GM12892 (cell line): ENCODE data around the gene CLEC4M.

Source experiments
- DNase-seq: peaks from one replicate; pipeline ENCODE4 v3.0.0; 2011; ENCODE audit not compliant: insufficient read length
- FAIRE-seq: peaks from 2 replicates; lab custom pipeline; 2011; peaks lifted over from hg19 to GRCh38; lab: Jason Lieb, UNC
- POLR2A ChIP-seq: IDR thresholded peaks from 2 replicates; pipeline ENCODE4 v1.6.1; 2011; ENCODE audit warnings: low read depth, low read length, control low read depth
- POLR2AphosphoS5 ChIP-seq: IDR thresholded peaks from 2 replicates; pipeline ENCODE4 v1.6.1; 2011; ENCODE audit warnings: low read depth, low read length, control low read depth
- TAF1 ChIP-seq: IDR thresholded peaks from 2 replicates; pipeline ENCODE4 v1.6.1; 2011; ENCODE audit warnings: low read depth, mild to moderate bottlenecking, control low read depth, low read length, borderline replicate concordance

CLEC4M gene

DNA sequence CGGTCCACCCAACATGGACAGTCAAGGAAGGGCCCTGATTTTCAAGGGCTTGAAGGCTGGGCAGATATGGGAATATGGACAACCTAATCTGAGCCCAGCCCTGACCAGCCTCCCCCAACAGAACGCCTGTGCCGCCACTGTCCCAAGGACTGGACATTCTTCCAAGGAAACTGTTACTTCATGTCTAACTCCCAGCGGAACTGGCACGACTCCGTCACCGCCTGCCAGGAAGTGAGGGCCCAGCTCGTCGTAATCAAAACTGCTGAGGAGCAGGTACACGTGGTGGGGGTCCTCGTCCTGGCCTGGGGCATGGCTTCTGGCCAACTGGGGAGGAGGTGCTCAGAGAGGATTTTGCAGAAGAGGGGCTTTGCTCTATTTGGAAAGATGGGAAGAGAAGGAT is 3.5 kb downstream of the CLEC4M start:
- TF ChIP-seq POLR2AphosphoS5 (no peak), TAF1 (no peak), POLR2A (no peak)
- FAIRE-seq = no peak
- no peak for DNase-seq

DNA sequence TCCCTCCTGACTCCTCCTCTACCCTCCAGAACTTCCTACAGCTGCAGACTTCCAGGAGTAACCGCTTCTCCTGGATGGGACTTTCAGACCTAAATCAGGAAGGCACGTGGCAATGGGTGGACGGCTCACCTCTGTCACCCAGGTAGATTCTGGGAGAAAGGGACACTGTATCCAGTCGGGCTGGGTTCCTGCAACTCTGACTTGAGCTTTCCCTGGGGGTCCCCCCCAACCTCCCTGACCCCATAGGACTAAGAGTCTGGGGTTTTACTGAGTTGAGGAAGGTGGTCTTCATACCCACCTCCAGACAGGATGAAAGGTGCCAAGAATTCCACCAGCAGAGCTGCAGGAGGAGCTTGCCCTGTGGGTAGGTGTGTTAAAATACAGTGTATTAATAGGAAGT is 4.4 kb downstream of the CLEC4M start:
- DNase-seq (no peak), FAIRE-seq (no peak)
- TF ChIP-seq TAF1 (no peak), POLR2A (no peak), POLR2AphosphoS5 (no peak)

- FAIRE-seq (no peak), DNase-seq (no peak)
- no peak for TF ChIP-seq POLR2AphosphoS5
- TF ChIP-seq TAF1 = no peak
- TF ChIP-seq POLR2A = no peak
These were observed 6.1 kb downstream of the CLEC4M start for GRCh38 chr19:7769171-7769570.

GRCh38 chr19:7771072-7771471 is 8.0 kb downstream of the CLEC4M start:
- DNase-seq (no peak), FAIRE-seq (no peak)
- TF ChIP-seq POLR2AphosphoS5 (no peak), TAF1 (no peak), POLR2A (no peak)

DNA sequence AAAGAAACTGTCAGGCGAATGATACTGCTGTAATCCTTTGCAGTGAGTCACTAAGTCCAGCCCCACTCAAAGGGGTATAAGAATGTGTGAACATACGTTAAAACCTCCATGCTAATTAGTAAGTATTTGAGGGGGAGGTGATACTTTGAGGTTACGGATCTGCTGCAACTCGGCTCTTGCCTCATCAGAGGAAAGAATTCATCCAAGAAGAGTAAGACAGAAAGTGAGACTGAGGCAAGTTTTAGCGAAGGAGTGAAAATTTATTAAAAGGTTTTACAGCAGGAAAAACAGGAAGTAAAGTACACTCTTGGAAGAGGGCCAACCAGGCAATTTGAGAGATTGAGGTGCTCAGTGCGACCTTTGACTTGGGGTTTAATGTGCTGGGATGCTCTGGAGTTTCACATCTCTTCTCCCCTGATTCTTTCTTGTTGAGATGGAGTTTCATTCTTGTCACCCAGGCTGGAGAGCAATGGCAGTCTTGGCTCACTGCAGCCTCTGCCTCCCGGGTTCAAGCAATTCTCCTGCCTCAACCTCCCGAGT is 9.8 kb downstream of the CLEC4M start:
- TF ChIP-seq POLR2AphosphoS5 (no peak), POLR2A (no peak), TAF1 (no peak)

DNA sequence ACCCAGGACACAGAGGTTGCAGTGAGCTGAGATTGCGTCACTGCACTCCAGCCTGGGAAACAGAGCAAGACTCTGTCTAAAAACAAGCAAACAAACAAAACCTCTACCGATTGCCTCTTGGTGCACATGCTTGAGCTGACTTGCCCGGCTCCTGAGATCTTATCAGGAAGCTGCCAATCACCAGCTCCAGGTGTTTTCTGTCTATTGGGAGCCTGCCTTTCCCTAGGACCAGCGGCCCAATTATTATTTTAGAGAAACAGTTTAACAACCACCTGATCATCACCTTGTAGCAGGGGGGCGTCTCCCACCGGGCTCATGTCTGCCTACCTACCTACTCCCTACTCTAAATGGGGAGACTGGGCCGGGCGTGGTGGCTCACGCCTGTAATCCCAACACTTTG is 10.8 kb downstream of the CLEC4M start:
- DNase-seq (no peak), FAIRE-seq (no peak)
- TF ChIP-seq TAF1 (no peak), POLR2A (no peak), POLR2AphosphoS5 (no peak)

More for the DNA sequence above, 9.8 kb downstream of the CLEC4M start:
- FAIRE-seq = peak; percentile 5
- DNase-seq = no peak

DNA sequence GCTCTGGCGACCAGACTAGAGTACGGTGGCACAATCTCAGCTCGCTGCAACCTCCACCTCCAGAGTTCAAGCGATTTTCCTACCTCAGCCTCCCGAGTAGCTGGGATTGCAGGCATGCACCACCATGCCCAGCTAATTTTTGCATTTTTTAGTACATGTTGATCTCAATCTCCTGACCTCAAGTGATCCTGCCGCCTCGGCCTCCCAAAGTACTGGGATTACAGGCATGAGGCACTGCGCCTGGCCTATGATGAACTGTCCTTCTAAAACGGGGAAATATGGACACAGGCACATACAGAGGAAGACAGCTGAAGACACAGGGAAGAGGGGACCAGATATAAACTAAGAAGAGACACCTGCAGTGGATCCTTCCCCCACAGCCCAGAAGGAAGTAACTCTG is 12.7 kb downstream of the CLEC4M start:
- no peak for DNase-seq
- TF ChIP-seq TAF1 (no peak), POLR2A (no peak), POLR2AphosphoS5 (no peak)
- no peak for FAIRE-seq

DNA sequence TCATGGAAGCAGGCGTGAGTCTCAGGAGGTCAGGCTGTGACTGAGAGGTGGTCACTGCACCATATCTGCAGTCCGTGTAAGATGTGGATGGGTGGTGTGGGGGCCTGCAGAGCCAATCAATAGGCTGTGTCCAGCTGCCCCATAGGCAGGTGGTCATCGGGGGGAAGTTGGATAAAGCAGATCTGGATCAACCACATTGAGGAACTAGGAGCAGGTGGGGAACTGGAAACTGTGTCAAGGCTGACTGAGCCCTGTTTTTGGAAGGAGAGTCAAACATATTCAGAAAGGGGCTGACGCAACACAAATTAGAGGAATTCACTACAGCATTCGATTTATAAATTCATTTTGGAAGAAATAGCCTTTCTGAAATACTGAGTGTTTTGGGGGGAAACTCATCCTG is 15.0 kb downstream of the CLEC4M start:
- FAIRE-seq = no peak
- DNase-seq = no peak

GRCh38 chr19:7779631-7780486 is 16.8 kb downstream of the CLEC4M start:
- DNase-seq = no peak
- TF ChIP-seq POLR2A (no peak), TAF1 (no peak), POLR2AphosphoS5 (no peak)
- no peak for FAIRE-seq

More for the DNA sequence above, 15.0 kb downstream of the CLEC4M start:
- no peak for TF ChIP-seq POLR2AphosphoS5
- TF ChIP-seq POLR2A = no peak
- TF ChIP-seq TAF1 = no peak

DNA sequence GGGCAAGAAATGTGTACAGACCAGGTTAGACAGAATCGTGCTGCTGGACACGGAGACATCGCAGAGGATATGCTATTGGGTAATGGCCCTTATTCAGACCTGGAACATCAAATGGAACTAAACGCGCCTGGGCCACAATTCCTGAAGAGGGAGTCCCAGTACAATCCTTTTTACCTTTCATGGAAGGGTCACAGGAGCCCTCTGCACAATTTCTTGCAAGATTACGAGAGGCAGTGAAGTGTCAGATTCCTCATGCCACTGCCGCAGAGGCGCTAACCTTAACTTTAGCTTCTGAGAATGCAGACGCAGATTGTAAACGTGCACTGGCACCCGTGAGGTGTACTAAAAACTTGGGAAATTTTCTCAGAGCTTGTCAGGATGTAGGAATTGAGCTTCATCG is 18.1 kb downstream of the CLEC4M start:
- TF ChIP-seq POLR2AphosphoS5 = no peak
- TF ChIP-seq POLR2A = no peak
- no peak for TF ChIP-seq TAF1
- no peak for FAIRE-seq
- no peak for DNase-seq

DNA sequence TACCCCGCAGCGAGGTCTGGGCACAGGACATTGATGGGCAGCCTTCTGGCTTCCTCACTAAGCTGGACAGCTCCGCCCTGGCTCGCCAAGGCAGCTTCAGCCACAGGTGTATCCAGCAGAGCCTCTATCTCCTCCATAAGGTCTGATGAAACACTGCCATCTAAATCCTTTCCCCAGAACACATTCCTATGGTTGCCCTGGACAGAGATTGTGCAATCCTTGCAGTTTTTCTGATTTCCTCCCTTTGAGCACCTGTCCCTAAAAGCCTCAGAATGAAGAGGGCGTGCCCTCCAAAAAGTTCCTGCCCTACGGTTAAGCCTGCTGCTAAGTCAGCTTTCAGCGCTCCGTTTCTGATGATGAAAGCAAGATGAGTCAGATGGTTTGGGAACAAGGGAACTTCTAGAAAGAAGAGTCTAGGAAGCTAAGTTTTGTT is 21.0 kb downstream of the CLEC4M start:
- FAIRE-seq = no peak
- no peak for DNase-seq
- TF ChIP-seq TAF1 = no peak
- TF ChIP-seq POLR2A = no peak
- no peak for TF ChIP-seq POLR2AphosphoS5

DNA sequence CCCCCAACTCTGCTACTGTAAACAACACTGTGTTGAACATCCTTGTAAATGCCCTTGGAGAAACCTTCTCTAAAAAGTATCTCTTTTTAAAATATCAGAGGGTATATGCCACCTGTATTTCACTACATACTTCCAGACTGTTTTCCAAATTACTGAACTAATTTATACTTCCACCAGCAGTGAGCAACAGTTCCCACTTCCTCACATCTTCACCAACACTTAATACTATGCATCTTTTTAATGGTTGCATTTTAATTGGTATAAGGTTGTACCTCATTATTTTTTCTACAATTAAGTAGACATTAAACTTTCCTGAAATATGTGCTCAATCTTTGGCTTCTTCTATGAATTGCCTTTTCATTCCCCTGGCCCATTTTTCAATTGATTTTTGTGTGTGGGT is 21.8 kb downstream of the CLEC4M start:
- TF ChIP-seq TAF1 = no peak
- TF ChIP-seq POLR2AphosphoS5 = no peak
- TF ChIP-seq POLR2A = no peak

More for the DNA sequence above, 21.8 kb downstream of the CLEC4M start:
- DNase-seq (no peak), FAIRE-seq (no peak)
